Myocyte (in vitro differentiated cells): Measurements from ENCODE around the gene KLHL35. TPM values are rescaled to one million over a fixed set of nuclear protein-coding genes. Genes with fewer than 3 reads are reported as not detected.

Experiments used
- DNase-seq: peaks from one replicate; pipeline ENCODE4 v3.0.0-alpha.2; 2012; ENCODE audit warnings: low read depth
- total RNA-seq: library from RNA; depleted of rRNA; stranded (reverse); fragments of >200 nt; gene quantifications from 2 replicates; pipeline ENCODE4 v1.2.3, GENCODE V29; 2014

Gene KLHL35
- total RNA-seq, 1 donor from 2014 or later = 2.6 TPM

DNA sequence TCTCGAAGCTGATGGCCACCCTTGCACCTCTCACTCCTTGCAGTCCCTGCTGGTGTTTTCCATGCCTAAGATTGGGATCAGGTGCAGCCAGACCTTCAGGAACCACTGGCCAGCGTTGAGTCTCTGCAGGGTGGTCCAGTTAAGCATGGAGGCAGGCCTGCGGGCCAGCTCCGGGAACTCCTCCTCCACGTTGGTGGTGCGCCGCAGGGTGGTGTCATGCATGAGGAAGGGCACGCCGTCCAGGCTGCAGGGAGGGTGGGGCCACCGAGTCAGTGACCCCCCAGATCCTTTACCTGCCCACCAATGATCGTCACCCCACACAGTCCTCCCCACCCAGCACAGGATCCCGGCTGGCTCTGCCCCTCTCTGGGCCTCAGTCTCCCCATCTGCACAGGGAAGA is 10.0 kb upstream of the KLHL35 start:
- DNase-seq = no peak

DNA sequence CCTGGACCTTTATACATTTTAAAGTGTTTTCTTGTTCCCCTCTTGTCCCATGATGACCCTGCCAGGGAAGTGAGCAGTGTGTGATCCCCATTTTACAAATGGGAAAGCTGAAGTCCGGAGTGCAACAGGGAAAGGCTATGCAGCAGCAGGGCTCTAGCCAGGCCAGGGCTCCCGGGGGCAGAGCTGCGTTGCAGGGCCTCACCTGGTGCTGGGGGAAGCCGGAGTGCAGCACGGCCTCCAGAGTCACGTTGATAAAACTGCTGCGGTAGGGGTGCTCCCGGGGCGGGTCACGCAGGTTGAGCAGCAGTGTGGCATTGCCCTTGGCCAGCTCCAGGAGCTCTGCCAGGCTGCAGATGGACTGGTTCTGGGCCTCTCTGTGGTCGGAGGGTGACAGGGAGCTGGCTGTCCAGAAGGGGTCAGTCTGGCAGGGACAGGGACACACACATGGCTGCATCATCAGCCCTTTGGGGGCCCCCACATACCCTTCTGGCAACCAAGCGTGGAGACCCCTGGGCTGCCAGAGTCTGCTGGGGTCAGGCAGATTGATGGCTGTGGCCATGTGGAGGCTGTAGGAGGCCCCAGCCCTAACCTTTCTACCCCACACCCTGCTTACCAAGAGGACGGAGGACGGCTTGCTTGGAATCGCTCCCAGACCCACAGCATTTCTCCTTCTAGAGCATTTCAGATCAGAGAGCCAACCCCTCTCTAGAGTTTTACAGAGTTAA is 9.3 kb upstream of the KLHL35 start:
- no peak for DNase-seq

DNA sequence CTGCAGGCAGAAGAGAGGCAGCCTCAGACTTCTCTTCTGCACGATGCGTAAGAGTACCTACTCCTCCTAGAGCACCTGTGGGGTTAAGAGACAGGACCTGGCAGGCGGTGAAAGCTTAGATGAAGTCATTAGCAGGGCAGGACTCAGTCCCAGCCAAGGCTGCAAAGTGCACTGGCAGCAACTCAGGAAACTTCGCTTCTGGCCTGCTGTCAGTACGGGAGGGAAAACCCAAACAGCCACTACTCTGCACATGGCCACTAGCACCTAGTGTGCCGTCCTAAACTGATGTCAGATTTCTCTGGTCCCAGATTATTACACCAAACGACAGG is 8.8 kb upstream of the KLHL35 start:
- DNase-seq = no peak

DNA sequence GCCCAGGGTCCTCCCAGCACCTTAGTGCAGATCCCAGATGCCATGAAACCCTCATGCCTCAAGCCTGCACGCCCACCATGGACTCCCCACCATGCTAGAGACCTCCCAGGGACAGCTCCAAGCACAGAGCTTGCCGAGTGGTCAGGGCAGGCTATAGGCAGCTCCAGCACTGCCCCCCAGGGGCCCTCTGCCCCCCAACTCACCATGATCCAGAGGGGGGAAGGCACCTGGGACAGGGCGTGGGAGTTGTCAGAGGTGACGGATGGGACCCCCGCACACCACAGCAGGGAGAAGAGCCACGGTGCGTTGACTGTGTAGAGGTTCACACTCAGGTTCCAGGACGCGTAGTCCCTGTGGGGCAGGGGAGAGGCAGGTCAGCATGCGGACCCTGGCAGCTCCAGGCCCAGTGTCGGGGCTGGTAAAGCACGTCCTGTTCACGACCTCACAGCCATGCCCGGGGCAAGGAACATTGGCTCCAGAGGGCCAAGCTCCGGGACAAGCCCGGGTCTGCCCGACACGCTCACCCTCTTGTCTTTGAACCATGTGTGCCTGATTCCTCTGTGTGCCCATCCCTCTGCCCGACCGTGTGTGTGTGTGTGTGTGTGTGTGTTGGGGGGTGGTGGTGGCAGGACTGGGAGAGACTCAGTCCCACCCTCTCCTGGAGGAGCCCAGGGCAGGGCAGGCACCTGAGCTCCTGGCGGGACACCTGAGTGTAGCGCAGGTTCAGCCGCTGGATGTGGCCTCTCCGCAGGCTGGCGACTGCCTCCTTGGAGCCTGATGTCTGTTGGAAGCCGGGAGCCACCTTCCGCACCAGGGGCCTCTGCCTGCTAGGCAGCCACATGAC is 8.2 kb upstream of the KLHL35 start:
- DNase-seq = no peak

DNA sequence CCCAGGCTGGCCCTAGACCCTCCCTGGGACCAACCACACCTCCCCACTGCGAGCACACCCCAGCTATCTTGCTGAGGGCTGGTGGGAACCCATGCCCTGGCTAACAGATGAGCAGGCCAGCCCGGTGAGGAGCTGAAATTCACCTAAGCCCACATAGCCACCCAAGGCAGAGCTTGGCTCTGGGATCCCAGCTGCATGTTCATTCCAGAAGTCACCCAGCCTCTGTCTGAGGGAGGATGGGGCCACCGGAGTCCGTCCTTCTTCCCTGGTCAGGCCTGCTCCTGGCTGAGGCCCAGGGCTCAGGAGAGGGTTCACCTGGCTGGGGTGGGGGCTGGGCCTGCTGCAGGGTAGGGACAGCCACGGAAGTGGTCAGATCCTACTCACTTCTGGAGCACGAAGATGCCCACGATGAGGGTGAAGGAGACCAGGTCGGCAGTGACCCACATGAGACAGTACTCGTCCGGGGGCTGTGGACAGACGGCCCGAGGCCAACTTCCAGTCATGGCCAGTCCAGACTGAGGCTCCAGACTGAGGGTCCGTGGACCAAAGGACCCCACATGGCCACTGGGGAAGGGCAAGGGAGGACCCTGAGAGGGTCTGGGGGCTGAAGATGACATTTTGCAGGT is 6.6 kb upstream of the KLHL35 start:
- no peak for DNase-seq

DNA sequence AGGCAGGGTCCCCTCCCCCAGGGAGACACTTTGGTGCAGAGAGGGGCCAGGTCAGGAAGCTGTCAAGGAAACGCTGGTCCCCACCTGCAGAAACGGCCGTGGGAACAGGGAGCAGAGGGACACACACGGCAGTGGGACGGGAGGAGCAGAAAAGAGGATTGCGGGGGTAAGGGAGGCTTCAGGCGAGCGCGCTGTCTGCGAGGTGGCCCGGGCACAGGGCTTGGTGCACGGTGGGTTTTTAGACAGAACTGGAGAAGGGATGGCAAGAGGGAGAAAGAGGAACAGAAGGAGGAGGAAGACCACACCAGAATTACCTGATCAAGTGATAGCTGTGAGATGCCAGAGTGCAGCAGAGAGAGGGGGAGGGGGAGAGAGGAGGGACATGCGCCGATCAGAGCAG is 6.0 kb upstream of the KLHL35 start:
- no peak for DNase-seq

DNA sequence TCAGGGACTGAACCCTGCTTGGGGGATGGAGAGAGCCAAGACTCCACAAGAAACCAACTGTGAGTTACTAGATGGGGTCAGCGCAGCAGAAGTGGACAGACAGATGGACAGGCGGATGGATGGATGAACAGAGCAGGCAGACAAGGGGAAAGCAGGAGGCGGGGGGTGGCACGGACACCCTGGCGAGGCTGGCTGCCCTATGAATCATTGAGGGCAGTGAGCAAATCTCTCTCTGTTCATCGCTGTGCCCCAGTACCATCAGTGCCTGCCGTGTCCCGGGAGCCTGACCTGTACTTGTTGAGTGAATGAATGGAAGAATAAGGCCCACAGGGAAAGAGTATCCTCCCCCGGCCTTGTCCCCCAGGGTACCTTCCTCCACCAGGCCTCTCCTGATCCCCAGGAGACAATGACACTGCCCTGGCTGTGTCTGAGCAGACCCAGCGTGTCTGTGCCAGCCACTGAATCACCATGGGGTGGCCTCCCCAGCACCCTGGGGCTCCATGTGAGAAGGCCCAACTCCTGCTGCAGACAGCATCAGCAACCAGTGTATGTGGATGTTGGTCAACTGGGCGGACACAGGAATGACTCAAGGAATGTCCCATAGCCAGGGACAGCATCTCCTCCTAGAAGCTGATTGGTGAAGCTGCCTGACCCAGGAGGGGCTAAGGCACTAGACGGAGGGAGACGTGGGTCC is 5.1 kb upstream of the KLHL35 start:
- DNase-seq = no peak

DNA sequence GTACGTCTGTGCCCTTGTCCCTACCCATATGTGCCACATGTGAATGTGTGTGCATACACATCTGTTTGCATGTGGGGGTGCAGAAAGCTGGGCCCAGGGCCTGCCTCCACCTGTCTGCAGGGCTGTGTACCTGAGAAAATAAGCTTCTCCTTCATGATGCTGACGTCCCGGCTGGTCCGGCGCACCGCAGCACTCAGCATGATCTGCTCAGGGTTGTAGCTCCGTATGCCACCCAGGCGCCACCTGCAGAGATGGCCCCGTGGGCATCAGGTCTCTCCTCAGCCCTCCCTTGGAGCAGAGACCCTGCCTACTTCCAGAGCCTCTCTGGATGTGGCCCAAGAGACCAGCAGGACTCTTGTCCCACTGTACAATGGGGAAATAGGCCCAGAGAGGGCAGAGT is 3.8 kb upstream of the KLHL35 start:
- DNase-seq = no peak

DNA sequence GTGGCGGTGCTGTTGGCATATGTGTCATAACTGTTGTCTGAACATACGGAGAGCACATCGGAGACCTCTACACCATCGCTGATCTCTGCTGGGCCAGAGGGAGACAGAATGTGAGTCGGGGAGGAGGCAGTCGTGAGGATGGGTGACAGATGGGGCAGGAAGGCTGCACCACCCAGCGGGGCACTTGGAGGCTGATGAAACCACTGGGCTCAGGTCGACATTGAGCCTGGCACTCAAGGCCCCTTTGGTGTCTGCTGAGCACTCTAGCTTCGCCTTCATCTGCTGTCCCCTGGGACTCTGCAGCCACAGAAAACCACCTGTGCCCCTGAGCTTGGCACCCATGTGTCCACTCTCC is 2.5 kb upstream of the KLHL35 start:
- DNase-seq = no peak

DNA sequence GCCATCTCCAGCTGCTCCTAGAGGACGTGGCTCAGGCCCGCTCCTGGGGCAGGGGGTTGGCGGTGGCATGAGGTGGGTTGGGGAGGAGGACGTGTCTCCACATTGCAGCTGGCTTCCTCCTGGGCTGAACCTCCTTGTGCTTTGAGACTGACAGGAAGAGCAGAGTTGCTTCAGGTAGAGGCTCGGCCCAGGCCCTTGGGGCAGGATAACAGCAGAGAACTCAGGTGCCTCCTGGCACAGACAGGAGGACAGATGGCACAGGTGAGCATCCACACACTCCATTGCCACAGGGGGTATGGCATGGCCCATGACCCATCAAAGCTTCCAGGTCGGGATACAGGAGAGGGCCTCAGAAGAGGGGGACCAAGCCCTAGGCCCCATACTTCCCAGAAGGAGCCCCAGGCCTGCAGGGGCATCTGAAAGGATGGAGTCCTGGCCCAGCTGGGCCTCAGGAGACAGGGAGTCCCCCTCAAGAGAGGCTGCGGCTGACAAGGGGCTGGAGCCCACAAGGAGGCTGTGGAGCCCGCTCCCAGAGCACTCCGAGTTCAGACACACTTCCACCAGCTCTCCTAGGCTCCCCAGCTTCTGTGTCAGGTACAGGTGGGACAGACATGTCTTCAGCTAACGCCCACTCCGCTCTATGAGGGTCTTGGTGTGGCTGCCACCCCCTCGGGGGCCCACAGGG is 2.0 kb upstream of the KLHL35 start:
- DNase-seq = no peak

DNA sequence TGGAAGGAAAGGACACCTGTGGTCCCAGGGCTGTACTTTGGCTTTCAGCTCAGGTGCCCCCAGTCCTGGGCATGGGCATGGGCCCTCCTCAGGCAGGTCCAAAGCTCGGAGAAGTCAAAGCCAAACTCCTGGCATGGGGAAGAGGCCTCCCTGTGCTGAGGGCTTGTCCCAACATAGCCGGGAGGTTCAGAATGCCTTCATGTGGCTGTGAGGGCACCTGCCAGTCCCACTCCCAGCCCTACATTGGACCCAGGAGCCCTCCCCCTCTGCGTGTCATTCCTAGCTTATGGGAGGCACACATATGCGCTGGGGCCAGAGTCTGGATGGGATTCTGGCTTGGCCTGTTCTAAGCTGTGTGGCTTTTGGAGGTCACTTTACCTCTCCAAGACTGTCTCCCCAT is 1.0 kb upstream of the KLHL35 start:
- no peak for DNase-seq

DNA sequence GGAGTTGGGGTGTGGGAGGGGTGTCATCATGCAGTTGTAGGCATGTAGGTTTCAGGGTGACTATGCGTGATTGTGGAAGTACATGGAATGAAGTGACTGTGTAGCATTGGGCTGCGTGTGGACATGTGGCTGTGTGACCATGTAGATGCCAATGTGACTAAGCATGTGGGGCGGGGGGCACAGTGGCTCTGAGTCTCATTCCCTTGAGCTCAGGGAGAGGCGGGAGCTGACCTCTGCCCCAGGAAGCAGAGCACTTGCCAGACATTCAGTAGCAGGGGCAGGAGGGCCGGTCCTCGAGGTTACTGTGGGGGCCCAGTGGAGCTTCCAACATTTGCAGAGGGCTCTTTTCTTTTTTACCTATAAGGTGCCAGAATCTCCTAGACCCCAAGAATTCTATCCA is 440 bp upstream of the KLHL35 start:
- DNase-seq = no peak

DNA sequence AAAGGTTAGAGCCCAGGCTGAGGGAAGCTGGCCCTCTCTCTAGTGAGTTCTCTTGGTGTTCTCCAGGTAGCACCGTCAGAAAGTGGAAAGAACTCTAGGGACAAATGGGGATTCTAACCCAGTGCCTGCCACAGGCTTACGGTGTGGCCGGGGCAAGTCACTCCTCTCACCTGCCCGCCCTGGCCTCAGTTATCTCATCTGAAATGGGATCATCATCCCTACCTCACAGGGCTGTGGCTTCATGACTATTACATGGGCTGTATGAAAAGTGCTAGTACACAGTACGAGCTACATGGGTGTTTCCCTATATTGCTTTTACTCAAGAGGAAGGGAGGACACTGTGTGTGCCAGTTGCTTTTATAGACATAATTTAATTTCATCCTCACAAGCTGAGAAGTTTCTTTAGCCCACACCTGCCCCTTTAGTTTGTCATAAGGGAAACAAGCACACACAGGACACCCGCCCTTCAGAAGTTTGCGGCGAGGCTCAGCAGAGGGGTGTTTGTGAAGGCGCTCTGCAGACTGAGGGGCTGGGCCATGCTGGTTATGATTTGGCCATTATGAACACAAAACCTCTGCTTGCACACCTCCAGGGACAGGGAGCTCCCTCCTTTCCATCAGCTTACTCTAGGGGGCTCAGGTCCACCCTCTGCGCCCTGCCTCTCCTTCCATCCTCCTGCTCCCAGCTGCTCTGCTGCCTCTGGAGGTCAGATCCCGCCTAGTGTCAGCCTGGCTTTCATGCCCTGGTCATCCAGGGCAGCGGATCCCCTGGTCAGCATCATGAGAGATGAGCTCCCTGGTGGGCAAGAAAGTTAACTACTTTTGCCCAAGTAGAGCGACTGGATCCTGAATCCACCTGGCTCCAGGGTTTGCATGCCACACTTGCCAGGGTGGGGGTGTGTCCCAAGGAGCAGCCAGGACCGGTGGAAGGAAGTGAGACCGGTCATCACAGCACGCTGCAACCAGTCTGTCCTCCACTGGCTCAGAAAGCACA is 1.2 kb downstream of the KLHL35 start:
- no peak for DNase-seq

DNA sequence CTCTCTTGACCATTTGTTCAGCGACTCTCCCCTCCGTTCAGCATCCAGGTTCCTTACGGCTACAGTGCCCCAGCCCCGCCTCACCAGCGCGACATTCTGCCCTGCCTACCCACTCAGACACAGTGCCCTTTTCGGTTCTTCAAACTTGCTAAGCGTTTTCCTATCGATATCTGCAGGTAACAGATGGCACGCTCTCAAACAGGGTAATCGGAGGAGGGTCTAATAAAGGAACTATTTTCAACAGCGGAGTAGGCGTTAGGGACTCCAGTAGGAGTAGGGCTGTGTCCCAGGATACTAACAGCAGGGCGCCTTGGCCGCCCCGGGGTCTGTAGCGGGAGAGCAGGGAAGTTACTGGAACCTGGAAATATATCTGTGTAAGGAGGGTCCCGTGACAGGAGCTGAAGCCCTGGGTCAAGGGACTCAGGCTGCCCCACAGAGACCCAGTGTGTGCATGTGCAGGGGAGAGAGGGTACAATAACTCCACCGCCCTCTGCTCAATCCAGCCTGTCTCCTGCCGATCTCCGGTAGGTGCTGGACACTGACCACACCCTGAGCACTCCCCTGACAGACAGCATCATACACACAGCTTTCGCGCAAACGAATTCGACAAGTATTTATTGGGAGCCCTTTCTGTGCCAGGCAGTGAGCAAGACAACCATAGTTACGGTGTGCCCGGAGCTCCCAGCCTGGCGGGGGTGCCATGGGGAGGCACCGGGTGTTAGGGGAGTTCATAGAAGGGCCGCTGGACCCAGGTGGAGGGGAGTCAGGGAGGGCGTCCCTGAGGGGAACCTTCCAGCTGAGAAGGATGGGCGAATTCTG is 2.1 kb downstream of the KLHL35 start:
- DNase-seq = no peak

DNA sequence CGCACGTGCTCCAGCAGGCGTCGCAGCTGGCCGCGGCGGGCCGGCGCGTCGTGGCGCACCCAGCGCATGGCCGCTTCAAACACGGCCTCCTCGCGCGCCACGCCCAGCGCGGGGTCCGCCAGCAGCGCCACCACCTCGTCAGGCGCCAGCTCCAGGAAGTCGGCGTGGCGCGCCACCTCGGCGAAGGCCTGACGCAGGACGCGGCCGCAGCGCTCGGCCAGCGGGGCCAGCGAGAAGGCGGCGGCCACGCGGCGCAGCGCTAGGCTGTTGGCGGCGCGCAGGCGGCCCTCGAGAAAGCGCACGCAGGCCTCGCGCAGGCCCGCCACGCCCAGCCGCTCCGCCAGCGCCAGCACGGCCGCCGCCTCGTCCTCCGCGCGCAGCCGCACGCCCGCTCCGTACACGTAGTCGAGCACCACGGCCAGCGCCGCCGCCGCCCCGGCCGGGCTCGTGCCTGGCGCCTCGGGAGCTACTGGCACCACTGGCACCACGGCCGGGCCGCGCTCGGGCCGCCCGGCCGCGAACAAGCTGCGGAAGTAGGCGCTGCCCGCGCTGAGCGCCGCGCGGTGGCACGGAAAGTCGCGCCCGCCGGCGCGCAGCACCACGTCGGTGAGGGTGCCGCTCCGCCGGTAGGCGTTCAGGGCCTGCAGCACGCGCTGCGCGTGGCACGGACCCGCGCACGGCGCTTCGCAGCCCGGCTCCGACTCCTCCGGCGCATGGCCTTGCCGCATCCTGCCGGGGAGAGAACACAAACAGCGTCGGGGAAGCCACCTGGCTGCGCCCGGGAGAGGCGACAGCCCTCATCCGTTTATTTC is 2.9 kb downstream of the KLHL35 start:
- DNase-seq = peak; percentile 65

DNA sequence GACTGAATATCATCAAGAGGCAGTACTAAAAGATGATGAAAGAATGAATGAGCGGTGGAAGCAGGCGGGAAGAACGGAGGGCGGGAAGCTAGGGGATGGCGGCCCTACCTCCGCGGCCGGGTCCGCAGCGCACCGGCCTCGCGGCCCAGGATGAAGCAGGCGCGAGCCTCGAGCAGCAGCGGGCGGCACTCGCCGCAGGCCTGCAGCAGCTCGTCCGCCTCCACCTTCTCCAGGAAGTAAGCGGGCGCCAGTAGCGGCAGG is 3.4 kb downstream of the KLHL35 start:
- DNase-seq = no peak

DNA sequence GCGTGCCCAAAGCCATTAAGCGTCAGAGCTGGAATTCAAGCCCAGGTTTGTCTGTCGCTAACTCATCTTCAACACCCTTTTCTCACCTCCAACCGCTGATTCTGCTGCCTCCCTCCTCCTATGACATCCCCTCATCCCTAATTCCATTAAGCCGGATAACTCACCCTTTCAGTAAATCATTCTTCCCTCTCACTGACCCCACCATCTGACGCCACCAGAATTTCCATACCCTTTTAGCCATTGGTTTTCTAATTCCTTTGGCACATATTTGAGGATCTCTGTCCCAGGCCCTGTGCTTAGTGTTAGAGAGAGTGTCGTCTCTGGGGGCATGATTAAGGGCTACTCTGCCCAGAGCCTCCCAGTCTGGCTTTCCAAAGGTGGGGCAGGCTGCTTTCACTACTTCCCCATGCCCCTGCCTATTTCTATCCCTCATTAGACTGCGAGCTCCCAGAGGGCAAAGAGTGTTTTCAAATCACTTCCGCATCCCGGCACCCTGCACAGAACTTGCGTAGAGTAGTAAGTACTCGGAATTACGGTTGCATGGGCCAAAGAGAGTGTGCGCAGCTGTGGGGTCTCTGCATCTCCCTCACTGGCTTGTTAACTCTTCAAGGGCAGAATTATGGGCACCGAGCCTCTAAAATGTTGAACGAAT is 3.9 kb downstream of the KLHL35 start:
- no peak for DNase-seq

DNA sequence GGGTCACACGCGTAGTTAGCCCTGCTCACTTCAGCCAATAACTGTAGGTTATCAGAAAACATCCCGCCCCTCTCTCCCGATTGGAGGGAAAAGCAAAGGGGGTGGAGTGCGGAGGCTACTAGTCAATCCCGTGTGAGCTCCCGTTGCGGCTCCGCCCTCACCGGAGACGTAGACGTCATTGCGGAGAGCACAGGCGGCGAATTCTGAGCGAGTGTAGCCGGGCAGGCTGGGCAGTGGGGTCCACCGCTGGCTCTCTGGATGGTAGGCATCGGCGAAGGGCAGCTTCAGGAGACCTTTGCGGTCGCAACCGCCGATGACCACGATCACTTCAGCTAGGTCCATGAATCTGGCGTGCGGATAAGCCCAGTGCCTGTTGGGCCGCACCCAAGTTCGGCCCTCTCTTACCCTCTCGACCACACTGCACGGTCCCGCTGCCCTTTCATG is 4.7 kb downstream of the KLHL35 start:
- peak; percentile 95 for DNase-seq
